Measurements from ENCODE around the gene SNX18. TPM values are rescaled to one million over a fixed set of nuclear protein-coding genes. Genes with fewer than 3 reads are reported as not detected.

The SNX18 gene
- total RNA-seq, 1 donor from 2014 or later, result 74.2 TPM

DNA sequence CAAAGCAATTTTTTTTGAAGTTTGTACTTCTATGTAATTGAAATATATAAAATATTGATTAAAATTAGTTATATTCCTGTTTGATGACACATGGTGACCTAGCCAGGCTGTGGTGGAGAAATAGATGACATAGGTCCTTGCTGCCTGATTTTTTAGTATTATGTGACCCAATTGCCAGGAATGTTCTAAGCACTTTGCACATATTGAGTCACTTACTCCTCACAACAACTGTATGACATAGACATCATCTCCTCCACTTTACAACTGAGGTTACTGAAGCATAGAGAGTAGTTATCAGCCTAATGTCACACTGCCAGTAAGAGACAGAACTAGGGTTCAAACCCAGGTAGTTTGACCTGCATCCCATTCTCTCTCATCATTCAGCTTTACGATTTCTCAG lies 26.2 kb upstream of the SNX18 start:
- Mint-ChIP-seq H3K27me3 (ENCODE audit: low read depth) (peaks cover 2% of the 10 kb centered on the region), H3K36me3 (ENCODE audit: low read depth) (no peaks in the 10 kb centered on the region), H3K4me3 (ENCODE audit: unreplicated experiment) (no peak overlapping the region), H3K27ac (ENCODE audit: unreplicated experiment) (no peak overlapping the region), H3K4me1 (ENCODE audit: low read depth) (peaks cover 14% of the 10 kb centered on the region), H3K9me3 (ENCODE audit: low read depth) (no peaks in the 10 kb centered on the region)
- TF ChIP-seq, protein P1, sequence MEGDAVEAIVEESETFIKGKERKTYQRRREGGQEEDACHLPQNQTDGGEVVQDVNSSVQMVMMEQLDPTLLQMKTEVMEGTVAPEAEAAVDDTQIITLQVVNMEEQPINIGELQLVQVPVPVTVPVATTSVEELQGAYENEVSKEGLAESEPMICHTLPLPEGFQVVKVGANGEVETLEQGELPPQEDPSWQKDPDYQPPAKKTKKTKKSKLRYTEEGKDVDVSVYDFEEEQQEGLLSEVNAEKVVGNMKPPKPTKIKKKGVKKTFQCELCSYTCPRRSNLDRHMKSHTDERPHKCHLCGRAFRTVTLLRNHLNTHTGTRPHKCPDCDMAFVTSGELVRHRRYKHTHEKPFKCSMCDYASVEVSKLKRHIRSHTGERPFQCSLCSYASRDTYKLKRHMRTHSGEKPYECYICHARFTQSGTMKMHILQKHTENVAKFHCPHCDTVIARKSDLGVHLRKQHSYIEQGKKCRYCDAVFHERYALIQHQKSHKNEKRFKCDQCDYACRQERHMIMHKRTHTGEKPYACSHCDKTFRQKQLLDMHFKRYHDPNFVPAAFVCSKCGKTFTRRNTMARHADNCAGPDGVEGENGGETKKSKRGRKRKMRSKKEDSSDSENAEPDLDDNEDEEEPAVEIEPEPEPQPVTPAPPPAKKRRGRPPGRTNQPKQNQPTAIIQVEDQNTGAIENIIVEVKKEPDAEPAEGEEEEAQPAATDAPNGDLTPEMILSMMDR (IDR thresholded peaks at IDR 0.05), result no peak
- DNase-seq (ENCODE audit: low spot score), result no peak

DNA sequence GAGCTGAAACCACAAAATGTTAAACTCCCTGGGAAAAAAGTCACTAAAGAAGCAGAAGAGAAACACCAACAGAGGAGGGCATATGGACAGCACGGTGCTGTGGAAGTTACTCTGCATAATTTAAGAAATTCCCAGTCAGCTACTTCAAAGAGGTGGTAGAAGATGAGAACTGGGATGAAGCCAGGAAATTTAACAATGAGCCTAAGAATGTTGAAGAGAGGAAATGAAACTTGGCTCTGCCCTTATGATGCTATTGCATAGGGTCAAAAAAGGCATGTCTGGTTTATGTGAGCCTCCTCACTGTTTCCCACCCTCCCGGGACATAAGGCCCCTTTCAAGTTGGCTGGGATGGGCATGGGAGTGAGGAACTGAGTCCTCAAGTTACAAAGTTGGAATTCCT lies 25.4 kb upstream of the SNX18 start:
- Mint-ChIP-seq H3K9me3 (ENCODE audit: low read depth) (no peaks in the 10 kb centered on the region), H3K27ac (ENCODE audit: unreplicated experiment) (no peak overlapping the region), H3K36me3 (ENCODE audit: low read depth) (no peaks in the 10 kb centered on the region), H3K27me3 (ENCODE audit: low read depth) (peaks cover 2% of the 10 kb centered on the region), H3K4me3 (ENCODE audit: unreplicated experiment) (no peak overlapping the region), H3K4me1 (ENCODE audit: low read depth) (peaks cover 14% of the 10 kb centered on the region)
- DNase-seq (ENCODE audit: low spot score), result no peak
- TF ChIP-seq, protein P1 (IDR thresholded peaks at IDR 0.05), result no peak

DNA sequence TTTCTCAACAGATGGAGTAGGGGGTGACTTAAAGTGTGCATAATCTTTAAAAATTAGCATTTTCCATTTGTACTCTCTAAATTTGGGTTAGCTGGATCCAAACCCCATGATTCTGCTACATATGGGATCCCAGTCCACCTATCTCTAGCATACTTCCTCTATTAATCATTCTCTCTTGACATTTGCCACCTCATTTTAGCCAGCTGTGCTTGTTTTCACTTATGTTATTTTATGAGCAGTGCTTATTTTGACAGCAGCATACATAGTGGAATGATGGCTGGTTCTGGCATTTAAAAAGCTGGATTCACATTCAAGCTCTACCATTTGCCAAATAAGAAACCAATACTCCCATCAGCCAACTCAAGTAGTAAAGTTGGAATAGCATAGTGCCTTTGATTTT lies 22.5 kb upstream of the SNX18 start:
- H3K4me3 Mint-ChIP-seq (ENCODE audit: unreplicated experiment), result no peak overlapping the region
- H3K27me3 Mint-ChIP-seq (ENCODE audit: low read depth), result peaks cover 2% of the 10 kb centered on the region
- DNase-seq (ENCODE audit: low spot score), result no peak
- TF ChIP-seq, protein P1 (IDR thresholded peaks at IDR 0.05), result no peak
- peaks cover 8% of the 10 kb centered on the region for H3K9me3 Mint-ChIP-seq (ENCODE audit: low read depth)
- H3K4me1 Mint-ChIP-seq (ENCODE audit: low read depth), result peaks cover 12% of the 10 kb centered on the region
- no peak overlapping the region for H3K27ac Mint-ChIP-seq (ENCODE audit: unreplicated experiment)
- H3K36me3 Mint-ChIP-seq (ENCODE audit: low read depth), result no peaks in the 10 kb centered on the region

DNA sequence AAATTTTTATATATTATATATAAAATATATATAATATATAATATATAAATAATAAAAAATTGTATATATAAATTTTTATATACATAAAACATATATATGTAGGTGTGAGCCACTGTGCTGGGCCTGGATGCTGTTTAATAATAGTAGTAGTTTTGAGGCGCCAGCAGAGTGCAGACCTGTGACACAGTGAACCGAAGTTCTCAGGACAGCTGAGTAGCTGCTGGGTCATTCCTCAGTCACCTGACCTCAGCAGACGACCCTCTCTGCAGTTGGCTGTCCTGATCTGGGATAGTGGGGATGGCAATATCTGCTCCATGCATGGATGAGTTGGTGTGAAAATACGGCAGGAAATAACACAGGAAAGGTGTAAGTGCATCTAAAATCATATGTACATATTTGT lies 3.3 kb upstream of the SNX18 start:
- Mint-ChIP-seq H3K27me3 (ENCODE audit: low read depth) (no peaks in the 10 kb centered on the region), H3K36me3 (ENCODE audit: low read depth) (no peaks in the 10 kb centered on the region), H3K4me3 (ENCODE audit: unreplicated experiment) (no peak overlapping the region), H3K27ac (ENCODE audit: unreplicated experiment) (no peak overlapping the region), H3K9me3 (ENCODE audit: low read depth) (peaks cover 5% of the 10 kb centered on the region), H3K4me1 (ENCODE audit: low read depth) (peaks cover 29% of the 10 kb centered on the region)
- TF ChIP-seq, protein P1 (IDR thresholded peaks at IDR 0.05), result peak; percentile 11
- DNase-seq (ENCODE audit: low spot score), result no peak

DNA sequence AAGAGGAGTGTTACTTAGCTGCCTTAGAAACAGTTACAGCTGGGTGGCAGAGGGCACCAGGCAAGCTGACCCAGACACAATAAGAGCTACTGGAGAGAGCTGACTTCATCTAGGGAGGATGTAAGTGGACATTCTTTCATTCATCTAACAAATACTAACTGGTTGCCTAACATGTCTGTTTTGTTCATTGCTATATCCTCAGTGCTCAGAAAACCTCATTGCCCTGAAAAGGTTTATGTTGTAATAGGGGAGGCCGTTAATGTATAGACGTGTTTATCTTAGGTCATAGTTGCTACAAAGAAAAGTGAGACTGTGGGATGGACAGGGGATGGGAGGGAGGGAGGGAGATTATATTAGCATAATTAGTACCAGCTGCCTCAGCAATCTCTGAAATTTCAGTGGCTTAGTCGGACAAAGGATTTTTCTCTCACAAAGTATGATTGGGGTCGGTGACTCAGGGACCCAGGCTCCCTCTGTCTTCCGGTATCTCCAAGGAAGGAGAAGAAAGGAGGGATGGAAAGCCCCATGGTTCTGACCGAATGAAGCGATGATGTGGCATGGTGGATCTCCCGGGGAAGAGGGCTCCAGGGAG lies 2.6 kb upstream of the SNX18 start:
- peaks cover 5% of the 10 kb centered on the region for H3K36me3 Mint-ChIP-seq (ENCODE audit: low read depth)

More for the DNA sequence above, 2.6 kb upstream of the SNX18 start:
- Mint-ChIP-seq H3K27ac (ENCODE audit: unreplicated experiment) (peak overlapping the region; percentile 47), H3K4me3 (ENCODE audit: unreplicated experiment) (no peak overlapping the region), H3K9me3 (ENCODE audit: low read depth) (no peaks in the 10 kb centered on the region), H3K27me3 (ENCODE audit: low read depth) (no peaks in the 10 kb centered on the region), H3K4me1 (ENCODE audit: low read depth) (peaks cover 35% of the 10 kb centered on the region)
- TF ChIP-seq, protein P1 (IDR thresholded peaks at IDR 0.05), result peak; percentile 3
- DNase-seq (ENCODE audit: low spot score), result no peak
